GM18868 (cell line): Measurements from ENCODE around the gene SEC23IP.
"Not testable (repeated sequence)": the region's sequence is repeated elsewhere in the genome, so short reads cannot be mapped to it uniquely, and the experiment has no call there.

ENCODE experiments used
- ATAC-seq: cut with Tn5 transposase; IDR thresholded peaks from one replicate; pipeline ENCODE4 v1.9.1; 2021; ENCODE audit warnings: mild to moderate bottlenecking, moderate library complexity; ENCODE audit not compliant: unreplicated experiment

Gene SEC23IP

GRCh38 chr10:119878524-119878923 lies 14.0 kb upstream of the SEC23IP start:
- no peak for ATAC-seq

GRCh38 chr10:119883901-119884611 lies 8.5 kb upstream of the SEC23IP start:
- not testable (repeated sequence) for ATAC-seq

DNA sequence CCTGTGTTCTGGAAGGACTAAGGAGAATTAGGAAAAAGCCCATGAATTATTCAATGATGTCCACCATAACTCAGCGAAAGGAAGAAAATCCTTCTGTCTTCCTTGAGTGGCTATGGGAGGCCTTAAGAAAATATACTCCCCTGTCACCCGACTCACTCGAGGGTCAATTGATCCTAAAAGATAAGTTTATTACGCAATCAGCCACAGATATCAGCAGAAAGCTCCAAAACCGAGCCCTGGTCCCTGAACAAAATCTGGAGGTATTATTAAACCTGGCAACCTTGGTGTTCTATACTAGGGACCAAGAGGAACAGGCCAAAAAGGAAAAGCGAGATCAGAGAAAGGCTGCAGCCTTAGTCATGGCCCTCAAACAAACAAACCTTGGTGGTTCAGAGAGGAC lies 6.5 kb upstream of the SEC23IP start:
- ATAC-seq: not testable (repeated sequence)

DNA sequence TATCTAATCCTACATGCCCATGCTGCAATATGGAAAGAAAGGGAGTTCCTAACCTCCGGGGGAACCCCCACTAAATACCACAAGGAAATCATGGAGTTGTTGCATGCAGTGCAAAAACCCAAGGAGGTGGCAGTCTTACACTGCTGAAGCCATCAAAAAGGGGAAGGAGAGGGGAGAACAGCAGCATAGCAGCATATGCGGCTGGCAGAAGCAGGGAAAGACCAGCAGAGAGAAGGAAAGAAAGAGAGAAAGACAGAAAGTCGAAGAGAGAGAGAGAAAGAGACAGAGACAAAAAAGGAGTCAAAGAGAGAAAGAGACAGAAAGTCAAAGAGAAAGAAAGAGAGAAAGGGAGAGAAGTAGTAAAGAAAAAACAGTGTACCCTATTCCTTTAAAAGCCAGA lies 3.8 kb upstream of the SEC23IP start:
- not testable (repeated sequence) for ATAC-seq

DNA sequence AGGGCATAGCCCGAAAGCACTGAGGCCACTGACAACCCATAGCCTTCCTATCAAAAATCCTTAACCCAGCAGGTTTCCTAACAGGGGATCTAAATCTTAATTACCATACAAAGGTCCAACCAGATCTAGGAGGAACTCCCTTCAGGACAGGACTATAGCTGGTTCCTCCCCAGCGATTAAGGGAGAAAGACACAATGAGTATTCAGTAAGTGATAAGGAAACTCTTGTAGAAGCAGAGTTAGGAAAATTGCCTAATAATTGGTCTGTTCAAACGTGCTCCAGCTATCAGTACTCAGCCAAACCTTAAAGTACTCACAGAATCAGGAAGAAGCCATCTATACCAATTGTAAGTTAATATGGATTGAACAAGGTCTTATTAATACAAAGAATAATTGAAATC lies 3.3 kb upstream of the SEC23IP start:
- not testable (repeated sequence) for ATAC-seq

DNA sequence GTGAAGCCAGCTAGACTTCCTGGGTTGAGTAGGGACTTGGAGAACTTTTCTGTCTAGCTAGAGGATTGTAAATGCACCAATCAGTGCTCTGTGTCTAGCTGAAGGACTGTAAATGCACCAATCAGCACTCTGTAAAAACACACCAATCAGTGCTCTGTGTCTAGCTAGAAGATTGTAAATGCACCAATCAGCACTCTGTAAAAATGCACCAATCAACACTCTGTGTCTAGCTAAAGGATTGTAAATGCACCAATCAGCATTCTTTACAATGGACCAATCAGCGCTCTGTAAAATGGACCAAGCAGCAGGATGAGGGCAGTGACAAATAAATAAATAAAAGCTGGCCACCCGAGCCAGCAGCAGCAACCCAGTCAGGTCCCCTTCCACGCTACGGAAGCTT lies 2.2 kb upstream of the SEC23IP start:
- ATAC-seq: not testable (repeated sequence)

GRCh38 chr10:119891849-119892187 lies 712 bp upstream of the SEC23IP start:
- ATAC-seq: not testable (repeated sequence)

- ATAC-seq: no peak
Measured at GRCh38 chr10:119893074-119893473, 544 bp downstream of the SEC23IP start.

DNA sequence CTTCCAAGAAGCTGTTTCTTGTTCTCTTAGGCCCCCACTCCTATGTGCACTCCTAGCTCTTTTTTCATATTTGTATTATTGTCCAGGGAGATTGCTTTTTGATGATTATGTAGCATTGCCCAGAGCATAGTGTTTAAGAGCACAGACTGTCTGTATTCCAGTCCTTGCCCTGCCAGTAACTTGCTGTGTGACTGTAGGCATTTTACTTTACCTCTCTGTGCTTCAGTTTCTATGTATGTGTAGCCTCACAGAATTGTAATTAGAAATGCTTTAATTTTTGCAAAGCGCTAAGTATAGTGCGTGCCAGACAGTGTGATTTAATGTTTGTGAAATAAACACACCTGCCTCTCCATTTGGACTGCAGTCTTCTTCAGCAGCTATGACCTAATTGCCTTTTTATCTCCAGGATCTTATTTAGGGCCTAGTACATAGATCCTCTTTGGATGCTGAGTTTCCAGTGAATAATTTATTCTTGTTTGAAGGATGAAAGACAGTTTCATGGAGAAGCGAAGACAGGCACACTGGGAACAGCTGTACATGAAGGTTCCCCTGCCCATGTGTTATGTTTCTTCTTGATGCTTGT lies 1.4 kb downstream of the SEC23IP start:
- no peak for ATAC-seq

DNA sequence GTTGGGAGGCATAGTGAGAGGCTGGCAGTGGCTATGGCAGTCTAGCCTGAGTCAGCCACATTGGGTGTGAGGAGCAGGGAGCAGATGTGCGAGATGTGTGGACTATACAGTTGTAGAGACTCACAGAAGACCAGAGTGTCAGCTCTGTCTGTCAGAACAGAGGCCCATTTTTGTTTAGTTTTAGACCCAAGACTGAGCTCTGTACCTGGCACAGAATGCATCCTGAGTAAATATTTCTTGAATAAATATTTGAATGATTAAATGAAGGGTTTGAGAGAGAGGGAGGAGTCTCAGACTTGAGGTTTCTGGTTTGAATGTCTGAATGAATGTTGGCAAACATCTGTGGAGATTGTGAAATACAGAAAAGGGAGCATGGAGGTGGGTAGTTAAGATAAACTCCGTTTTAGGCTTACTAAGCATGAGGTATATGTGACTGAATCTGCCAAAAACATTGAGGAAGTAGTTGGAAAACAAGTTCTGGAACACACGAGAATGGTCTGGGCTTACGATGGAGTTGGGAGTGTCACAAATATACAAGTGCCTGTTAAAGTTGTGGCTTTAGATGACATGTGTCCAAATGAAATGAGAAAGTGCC lies 3.6 kb downstream of the SEC23IP start:
- ATAC-seq: no peak

GRCh38 chr10:119896937-119897770 lies 4.6 kb downstream of the SEC23IP start:
- no peak for ATAC-seq

DNA sequence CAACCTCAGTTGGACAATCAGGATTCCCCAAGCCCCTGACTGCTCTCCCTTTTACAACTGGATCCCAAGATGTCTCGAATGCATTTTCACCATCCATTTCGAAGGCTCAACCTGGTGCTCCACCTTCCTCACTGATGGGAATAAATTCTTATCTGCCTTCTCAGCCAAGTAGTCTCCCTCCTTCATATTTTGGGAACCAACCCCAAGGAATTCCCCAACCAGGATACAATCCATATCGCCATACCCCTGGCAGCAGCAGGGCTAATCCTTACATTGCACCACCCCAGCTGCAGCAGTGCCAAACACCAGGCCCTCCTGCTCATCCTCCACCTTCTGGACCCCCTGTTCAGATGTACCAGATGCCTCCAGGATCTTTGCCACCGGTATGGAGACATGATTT lies 6.0 kb downstream of the SEC23IP start:
- no peak for ATAC-seq

DNA sequence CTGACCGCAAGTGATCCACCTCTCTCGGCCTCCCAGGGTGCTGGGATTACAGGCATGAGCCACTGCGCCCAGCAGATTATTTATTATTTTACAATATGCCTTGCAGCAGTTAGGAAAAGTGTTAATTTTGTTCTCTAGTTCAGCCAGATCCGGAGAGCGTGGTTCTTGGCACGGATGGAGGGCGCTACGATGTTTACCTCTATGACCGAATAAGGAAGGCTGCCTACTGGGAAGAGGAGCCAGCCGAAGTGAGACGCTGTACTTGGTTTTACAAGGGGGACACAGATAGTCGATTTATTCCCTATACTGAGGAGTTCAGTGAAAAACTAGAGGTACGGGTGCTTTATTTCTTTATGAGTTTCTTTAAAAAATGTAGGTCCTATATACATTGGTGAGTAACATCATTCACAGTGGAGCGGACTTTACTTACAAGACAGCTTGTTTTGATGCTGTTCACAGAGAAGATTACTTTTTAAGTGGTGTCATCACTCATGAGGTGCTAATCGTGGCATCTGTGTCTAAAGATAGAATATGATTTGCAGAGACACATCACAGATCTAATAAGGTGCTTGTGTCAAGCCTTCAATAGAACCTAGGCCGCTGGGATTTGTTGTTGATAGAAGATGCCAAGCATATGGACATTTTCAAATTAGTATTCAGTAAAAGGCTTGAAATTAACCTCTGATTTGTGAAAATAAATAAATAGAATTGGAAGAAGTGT lies 11.6 kb downstream of the SEC23IP start:
- ATAC-seq: no peak

DNA sequence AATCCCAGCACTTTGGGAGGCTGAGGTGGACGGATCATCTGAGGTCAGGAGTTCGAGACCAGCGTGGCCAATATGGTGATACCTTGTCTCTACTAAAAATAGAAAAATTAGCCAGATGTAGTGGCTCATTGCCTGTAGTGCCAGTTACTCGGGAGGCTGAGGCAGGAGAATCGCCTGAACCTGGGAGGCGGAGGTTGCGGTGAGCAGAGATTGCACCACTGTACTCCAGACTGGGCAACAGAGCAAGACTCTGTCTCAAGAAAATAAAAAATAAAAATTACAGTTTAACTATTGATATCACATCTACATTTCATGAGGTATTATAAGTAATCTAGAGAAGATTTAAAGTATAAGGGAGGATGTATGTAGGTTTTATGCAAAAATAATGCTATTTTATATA lies 15.2 kb downstream of the SEC23IP start:
- not testable (repeated sequence) for ATAC-seq

DNA sequence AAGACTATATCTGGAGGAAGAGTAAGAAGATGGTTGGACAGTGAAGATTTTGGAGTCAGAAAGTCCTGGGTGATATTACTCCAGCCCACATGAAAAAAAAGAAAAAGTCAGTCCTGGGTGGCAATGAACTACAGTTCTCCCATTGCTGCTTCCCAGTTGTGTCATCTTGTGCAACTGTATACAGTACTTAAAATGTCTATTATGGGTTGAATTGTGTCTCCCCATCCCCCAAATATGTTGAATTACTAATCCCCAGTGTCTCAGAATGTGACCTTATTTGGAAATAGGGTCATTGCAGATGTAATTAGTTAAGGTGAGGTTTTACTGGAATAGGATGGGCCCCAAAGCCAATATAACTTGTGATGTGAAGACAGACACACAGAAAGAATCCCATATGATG lies 15.6 kb downstream of the SEC23IP start:
- no peak for ATAC-seq

DNA sequence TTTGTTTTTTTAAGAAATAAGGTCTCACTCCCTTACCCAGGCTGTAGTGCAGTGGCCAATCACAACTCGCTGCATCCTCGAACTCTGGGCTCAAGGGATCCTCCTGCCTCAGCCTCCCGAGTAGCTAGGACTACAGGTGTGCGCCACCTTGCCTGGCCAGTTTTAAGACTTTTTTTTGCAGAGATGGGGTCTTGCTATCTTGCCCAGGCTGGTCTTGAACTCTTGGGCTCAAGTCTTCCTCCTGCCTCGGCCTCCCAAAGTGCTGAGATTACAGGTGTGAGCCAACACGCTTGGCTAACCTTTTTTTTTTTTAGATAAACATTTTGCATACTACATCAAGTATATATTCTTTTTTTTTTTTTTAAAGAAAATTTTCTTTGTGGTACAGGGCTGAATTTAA lies 18.2 kb downstream of the SEC23IP start:
- ATAC-seq: no peak

DNA sequence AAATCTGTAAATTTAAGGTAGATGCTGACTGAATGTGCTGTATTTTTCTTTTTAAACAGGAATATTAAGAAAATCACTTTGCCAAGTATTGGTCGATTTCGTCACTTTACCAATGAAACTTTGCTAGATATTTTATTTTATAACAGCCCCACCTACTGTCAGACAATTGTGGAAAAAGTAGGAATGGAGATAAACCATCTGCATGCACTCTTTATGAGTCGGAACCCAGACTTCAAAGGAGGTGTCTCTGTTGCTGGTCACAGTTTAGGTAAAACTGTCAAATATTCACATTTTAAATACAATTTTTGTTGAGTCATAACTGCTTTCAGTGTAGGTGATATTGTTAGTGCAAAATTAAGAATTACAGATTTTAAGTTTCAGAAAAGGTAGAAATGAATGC lies 25.2 kb downstream of the SEC23IP start:
- no peak for ATAC-seq

- no peak for ATAC-seq
Measured at GRCh38 chr10:119919271-119919670, 26.7 kb downstream of the SEC23IP start.

DNA sequence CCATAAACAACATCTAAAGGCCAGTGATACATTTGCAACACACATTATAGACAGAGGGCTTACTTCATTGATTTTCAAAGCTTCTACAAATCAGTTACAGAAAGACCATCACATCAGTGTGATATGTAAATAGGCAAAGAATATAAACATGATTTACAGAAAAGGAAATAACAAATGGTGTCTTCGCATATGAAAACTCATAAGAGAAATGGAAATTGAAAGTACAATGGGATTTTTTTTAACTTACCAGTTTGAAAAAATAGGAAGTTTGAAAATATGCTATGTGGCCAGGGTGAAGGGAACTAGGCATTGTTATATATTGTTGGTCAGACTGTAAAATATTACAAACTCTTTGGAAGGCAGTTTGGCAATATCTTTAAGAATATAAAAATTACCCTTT lies 27.3 kb downstream of the SEC23IP start:
- peak; percentile 81 for ATAC-seq

DNA sequence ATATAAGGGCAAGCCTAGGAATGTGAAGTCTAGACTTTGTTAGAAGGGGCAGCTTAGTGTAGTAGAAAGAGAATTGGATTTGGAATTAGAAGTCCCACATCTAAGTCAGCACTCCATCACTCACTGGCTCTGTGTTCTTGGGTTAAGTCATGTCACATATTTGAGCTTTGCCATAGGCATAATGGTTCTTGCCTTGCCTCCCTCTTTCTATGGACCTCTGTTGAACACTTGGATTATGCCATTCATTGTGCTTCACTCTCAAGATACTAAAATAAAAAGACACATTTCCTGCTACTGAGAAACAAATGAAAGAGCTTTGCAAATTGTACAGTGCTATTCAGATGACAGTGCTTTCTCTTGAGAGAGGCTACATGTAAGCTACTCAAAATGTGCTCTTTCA lies 35.9 kb downstream of the SEC23IP start:
- ATAC-seq: no peak

DNA sequence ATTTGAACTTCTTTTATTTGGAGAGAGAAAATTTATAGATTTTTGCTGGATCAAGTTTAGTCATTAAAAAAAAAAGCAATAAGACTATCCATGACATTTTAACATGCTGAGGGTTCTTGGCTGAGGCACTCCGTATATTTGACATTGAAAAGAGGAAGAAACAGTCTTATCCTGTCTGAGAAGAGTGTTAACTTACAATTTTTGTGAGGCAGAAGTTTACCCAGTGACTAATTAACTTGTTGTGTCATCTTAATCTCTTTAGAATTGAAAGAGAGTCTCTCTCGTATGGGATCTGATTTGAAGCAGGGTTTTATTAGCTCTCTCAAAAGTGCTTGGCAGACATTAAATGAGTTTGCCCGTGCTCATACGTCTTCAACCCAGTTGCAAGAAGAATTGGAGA lies 39.3 kb downstream of the SEC23IP start:
- no peak for ATAC-seq
